Neural cell (in vitro differentiated cells): ENCODE results near the gene KCTD14. TPM values are rescaled to one million over a fixed set of nuclear protein-coding genes. Genes with fewer than 3 reads are reported as not detected.

ENCODE experiments used
- H2AFZ ChIP-seq: fragments of 200-600, 300-800 bp; sonication (generic), shearing (Covaris generic); 2 replicates; pipeline ENCODE4 v1.6.0; 2014; ENCODE audit warnings: low read depth, mild to moderate bottlenecking, antibody characterized with exemption, low read length, moderate library complexity
- H3F3A ChIP-seq: fragments of 200-600 bp; shearing (Covaris generic); 2 replicates; pipeline ENCODE4 v1.6.1; 2016; ENCODE audit warnings: mild to moderate bottlenecking, moderate library complexity, mixed read lengths, antibody characterized with exemption, low read length; ENCODE audit not compliant: insufficient read depth, poor library complexity, severe bottlenecking
- H3K27ac ChIP-seq: fragments of 200-600, 300-800 bp; sonication (generic), shearing (Covaris generic); 2 replicates; pipeline ENCODE4 v1.5.1; 2014; ENCODE audit warnings: mild to moderate bottlenecking, low read length, moderate library complexity
- H3K27me3 ChIP-seq: fragments of 300-800, 200-600 bp; sonication (generic), shearing (Covaris generic); 2 replicates; pipeline ENCODE4 v1.6.0; 2014; ENCODE audit warnings: mild to moderate bottlenecking, low read depth, low read length, moderate library complexity; ENCODE audit not compliant: insufficient read depth
- H3K36me3 ChIP-seq: fragments of 300-800, 200-600 bp; sonication (generic), shearing (Covaris generic); 2 replicates; pipeline ENCODE4 v1.5.1; 2014; ENCODE audit warnings: mild to moderate bottlenecking, antibody characterized with exemption, low read length, moderate library complexity; ENCODE audit not compliant: insufficient read depth
- H3K4me2 ChIP-seq: fragments of 300-800, 200-600 bp; sonication (generic), shearing (Covaris generic); 2 replicates; pipeline ENCODE4 v1.6.0; 2014; ENCODE audit warnings: mild to moderate bottlenecking, low read length
- H3K4me3 ChIP-seq: fragments of 300-800, 200-600 bp; sonication (generic), shearing (Covaris generic); 2 replicates; pipeline ENCODE4 v1.5.1; 2014; ENCODE audit warnings: mild to moderate bottlenecking, low read length, moderate library complexity
- H3K79me2 ChIP-seq: fragments of 200-600 bp; shearing (Covaris generic); replicated peaks from 2 replicates; pipeline ENCODE4 v1.6.0; 2014; ENCODE audit warnings: mild to moderate bottlenecking, low read length, moderate library complexity; ENCODE audit not compliant: insufficient read depth
- H3K9ac ChIP-seq: fragments of 300-800, 200-600 bp; sonication (generic), shearing (Covaris generic); 2 replicates; pipeline ENCODE4 v1.6.1; 2016; ENCODE audit warnings: mild to moderate bottlenecking, low read length, mixed read lengths
- H3K9me2 ChIP-seq: fragments of 200-600 bp; shearing (Covaris generic); 2 replicates; pipeline ENCODE4 v1.6.1; 2016; ENCODE audit warnings: mild to moderate bottlenecking, low read length, mixed read lengths; ENCODE audit not compliant: insufficient read depth
- H3K9me3 ChIP-seq: fragments of 200-600, 300-800 bp; sonication (generic), shearing (Covaris generic); 2 replicates; pipeline ENCODE4 v1.6.1; 2016; ENCODE audit warnings: mild to moderate bottlenecking, mixed run types, low read length, moderate library complexity, mixed read lengths
- H4K20me1 ChIP-seq: fragments of 200-600 bp; shearing (Covaris generic); 2 replicates; pipeline ENCODE4 v1.6.1; 2016; ENCODE audit warnings: mild to moderate bottlenecking, mixed run types; ENCODE audit not compliant: insufficient read depth
- CTCF ChIP-seq: fragments of 450-650 bp; IDR thresholded peaks from 2 replicates; pipeline ENCODE4 v1.5.1; 2014; ENCODE audit warnings: antibody characterized with exemption, mild to moderate bottlenecking, moderate library complexity; ENCODE audit not compliant: poor library complexity, severe bottlenecking
- EP300 ChIP-seq: fragments of 450-650 bp; conservative IDR thresholded peaks from 2 replicates; pipeline ENCODE4 v1.6.1; 2014; ENCODE audit warnings: antibody characterized with exemption, mild to moderate bottlenecking, moderate library complexity; ENCODE audit not compliant: poor library complexity, severe bottlenecking
- EZH2 ChIP-seq: fragments of 200-600, 300-800 bp; shearing (Covaris generic), sonication (generic); IDR thresholded peaks from 2 replicates; pipeline ENCODE4 v1.6.1; 2014; ENCODE audit warnings: antibody characterized with exemption, low read length, borderline replicate concordance, mild to moderate bottlenecking; ENCODE audit not compliant: insufficient read depth, poor library complexity, severe bottlenecking
- MXI1 ChIP-seq: fragments of 450-650 bp; conservative IDR thresholded peaks from 2 replicates; pipeline ENCODE4 v1.6.1; 2014; ENCODE audit warnings: antibody characterized with exemption, mild to moderate bottlenecking; ENCODE audit not compliant: poor library complexity, severe bottlenecking
- POLR2AphosphoS5 ChIP-seq: IDR thresholded peaks from 2 replicates; pipeline ENCODE4 v1.6.1; 2012
- RAD21 ChIP-seq: fragments of 450-650 bp; conservative IDR thresholded peaks from 2 replicates; pipeline ENCODE4 v1.6.1; 2014; ENCODE audit warnings: antibody characterized with exemption, mild to moderate bottlenecking, moderate library complexity
- REST ChIP-seq: IDR thresholded peaks from 2 replicates; pipeline ENCODE4 v1.6.1; 2012; ENCODE audit warnings: borderline replicate concordance
- SMC3 ChIP-seq: fragments of 450-650 bp; conservative IDR thresholded peaks from 2 replicates; pipeline ENCODE4 v1.6.1; 2014; ENCODE audit warnings: antibody characterized with exemption, mild to moderate bottlenecking, moderate library complexity; ENCODE audit not compliant: poor library complexity
- TAF1 ChIP-seq: IDR thresholded peaks from 2 replicates; pipeline ENCODE4 v1.6.1; 2012; ENCODE audit warnings: low read depth
- polyA minus RNA-seq: library from RNA; depleted of rRNA, polyadenylated mRNA; stranded (reverse); fragments of >200 nt; gene quantifications from 2 replicates; pipeline ENCODE4 v1.2.3, GENCODE V29; 2014
- polyA plus RNA-seq: library from polyadenylated mRNA; depleted of rRNA; stranded (reverse); fragments of >200 nt; gene quantifications from 2 replicates; pipeline ENCODE4 v1.2.3, GENCODE V29; 2014

The KCTD14 gene
- 0.32 and 2.0 TPM in 2 replicates for polyA plus RNA-seq
- polyA minus RNA-seq: 0.93 and 1.2 TPM in 2 replicates

- Histone ChIP-seq H3K9me2 (no peaks in the 10 kb centered on the region), H4K20me1 (no peaks in the 10 kb centered on the region), H3K9ac (no peak within 1 kb of the TSS), H3K4me2 (no peak within 1 kb of the TSS), H3K4me3 (no peak within 1 kb of the TSS), H3K79me2 (no peaks in the 10 kb centered on the region), H3K9me3 (no peaks in the 10 kb centered on the region), H3K27ac (no peak within 1 kb of the TSS), H3K36me3 (no peaks in the 10 kb centered on the region), H3F3A (no peaks in the 10 kb centered on the region), H3K27me3 (peaks cover 10% of the 10 kb centered on the region), H2AFZ (no peak within 1 kb of the TSS)
- no peak for TF ChIP-seq EZH2
- TF ChIP-seq RAD21: no peak
- TF ChIP-seq REST: no peak
These were observed at the start of gene KCTD14 for GRCh38 chr11:78022397-78023396. Gene KCTD14 (minus strand): TSS chr11:78023276. CDS start chr11:78023249, 27 bp downstream.

- Histone ChIP-seq H3K27me3 (no peaks in the 10 kb centered on the region), H2AFZ (no peak overlapping the region), H3K9ac (no peak overlapping the region), H3K9me3 (no peaks in the 10 kb centered on the region), H3K4me3 (no peak overlapping the region), H3K4me2 (no peak overlapping the region), H3K9me2 (no peaks in the 10 kb centered on the region), H3K27ac (no peak overlapping the region), H3F3A (no peaks in the 10 kb centered on the region), H4K20me1 (no peaks in the 10 kb centered on the region), H3K79me2 (peaks cover 27% of the 10 kb centered on the region), H3K36me3 (peaks cover 6% of the 10 kb centered on the region)
- no peak for TF ChIP-seq EP300
- TF ChIP-seq TAF1: no peak
- no peak for TF ChIP-seq MXI1
- TF ChIP-seq CTCF: no peak
- TF ChIP-seq SMC3: no peak
- no peak for TF ChIP-seq RAD21
- TF ChIP-seq POLR2AphosphoS5: no peak
These were observed 49.4 kb upstream of the KCTD14 start for GRCh38 chr11:78072455-78072854.
